HG03095 (cell line): ENCODE data around the gene CADM2.
"Not testable (repeated sequence)": the region's sequence is repeated elsewhere in the genome, so short reads cannot be mapped to it uniquely, and the experiment has no call there.

Source experiments
- ATAC-seq: cut with Tn5 transposase; IDR thresholded peaks from one replicate; pipeline ENCODE4 v1.9.1; 2021; ENCODE audit warnings: moderate library complexity; ENCODE audit not compliant: unreplicated experiment

CADM2 gene

GRCh38 chr3:85074003-85074402 lies 115.2 kb downstream of the CADM2 start:
- no peak for ATAC-seq

GRCh38 chr3:85075663-85076062 lies 116.9 kb downstream of the CADM2 start:
- no peak for ATAC-seq

DNA sequence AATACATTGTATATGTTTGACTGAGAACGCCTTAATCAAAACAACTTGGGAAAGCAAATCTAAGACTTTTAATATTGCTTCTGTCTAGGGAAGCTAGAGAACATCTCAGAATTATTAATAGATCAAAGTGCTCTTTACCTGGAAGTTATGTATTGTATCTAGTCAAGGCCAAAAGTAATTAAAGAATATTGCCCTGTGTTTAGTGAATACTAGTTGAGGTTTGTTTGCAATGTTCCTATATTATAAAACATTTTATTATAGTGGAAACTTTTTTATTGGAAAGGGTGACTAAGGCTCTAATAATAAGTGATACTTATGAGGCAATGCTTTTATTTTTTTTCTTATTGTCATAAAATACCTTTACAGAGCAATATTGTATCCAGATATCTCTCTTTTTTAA lies 118.2 kb downstream of the CADM2 start:
- no peak for ATAC-seq

DNA sequence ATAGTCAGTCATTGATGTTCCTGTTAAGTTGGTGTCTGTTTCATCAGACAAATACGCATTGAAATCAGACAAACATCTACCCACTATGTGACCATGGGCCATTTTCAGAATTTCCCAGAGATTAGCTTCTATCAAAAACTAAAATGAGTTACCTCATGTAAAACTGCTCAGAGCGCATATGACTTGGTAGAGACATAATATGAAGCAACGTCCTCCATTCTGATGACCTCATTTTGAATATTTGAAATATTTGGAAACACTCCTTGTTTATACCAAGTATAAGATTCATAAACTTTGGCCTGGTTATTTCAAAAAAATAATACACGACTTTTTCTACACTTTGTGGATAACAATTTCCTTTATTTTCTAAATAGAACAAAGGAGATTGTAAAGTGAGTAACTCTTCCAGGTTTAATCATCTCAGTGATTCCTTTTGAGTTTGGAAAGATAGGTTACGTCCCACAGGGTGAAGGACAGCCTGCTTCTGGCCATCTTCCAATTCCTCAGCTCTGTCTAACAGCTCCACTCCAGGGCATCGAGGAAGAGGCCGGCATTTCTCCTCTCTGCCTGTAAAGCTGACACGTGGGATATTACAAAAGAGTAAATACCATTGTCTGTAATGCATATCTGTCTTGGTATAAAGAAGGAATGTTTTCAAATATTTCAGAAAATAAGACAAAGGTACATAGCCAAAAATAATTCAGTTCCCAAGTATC lies 122.6 kb downstream of the CADM2 start:
- ATAC-seq, result no peak

GRCh38 chr3:85090495-85090894 lies 131.7 kb downstream of the CADM2 start:
- ATAC-seq, result no peak

DNA sequence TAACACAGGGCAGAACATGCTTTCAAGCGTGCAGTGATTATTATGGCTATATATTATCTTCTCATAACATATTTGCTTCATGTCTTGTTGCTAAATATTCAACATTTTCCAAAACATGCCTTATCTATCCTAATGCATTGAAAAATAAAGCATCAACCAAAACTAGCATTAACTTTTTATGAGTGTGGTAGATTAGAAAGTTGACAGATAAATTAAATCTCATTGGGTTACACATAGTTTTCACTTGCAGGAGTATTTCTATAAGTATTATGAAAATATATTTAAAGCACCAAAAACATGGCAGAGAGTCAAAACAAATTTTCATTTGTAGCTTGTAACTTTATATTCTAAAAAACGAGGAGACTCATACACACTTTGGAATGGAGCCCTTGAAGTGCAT lies 141.5 kb downstream of the CADM2 start:
- ATAC-seq, result no peak

DNA sequence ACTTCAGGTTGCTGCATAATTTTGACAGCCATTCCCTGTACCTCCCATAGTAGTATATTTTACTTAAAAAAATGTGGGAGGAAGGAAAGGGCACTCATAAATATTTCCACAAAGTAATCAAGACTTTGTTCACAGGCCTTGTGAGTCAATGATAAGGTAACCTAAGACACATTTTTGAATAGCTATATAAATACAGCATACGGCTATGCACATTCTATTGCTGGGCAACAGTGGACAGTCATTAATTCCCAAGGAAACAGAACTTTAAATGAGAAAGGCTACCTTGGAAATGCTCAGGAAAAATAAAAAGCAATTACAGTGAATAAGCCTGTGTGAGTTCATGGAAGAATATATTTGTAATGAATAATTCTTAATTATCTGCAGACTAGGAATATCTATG lies 144.0 kb downstream of the CADM2 start:
- ATAC-seq, result no peak

DNA sequence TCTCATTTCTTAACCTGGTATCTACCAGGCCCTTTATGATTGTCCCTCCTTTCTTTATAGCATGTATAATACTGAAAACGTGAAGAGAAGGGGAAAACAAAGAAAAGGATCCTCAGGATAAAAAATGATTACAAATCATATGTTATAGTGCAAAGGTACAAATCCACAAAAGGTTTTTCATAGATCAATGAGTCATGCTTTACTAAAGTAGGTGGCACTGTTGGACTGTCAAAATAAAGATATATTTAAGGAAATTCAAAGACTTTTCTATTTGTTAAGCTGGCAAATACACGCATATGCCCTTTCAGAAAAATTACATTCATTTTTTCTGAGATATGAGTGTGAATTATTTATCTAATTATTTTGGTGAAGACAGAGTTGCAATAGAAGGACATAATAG lies 151.6 kb downstream of the CADM2 start:
- no peak for ATAC-seq

- no peak for ATAC-seq
These were observed 162.1 kb downstream of the CADM2 start for GRCh38 chr3:85120879-85121278.

GRCh38 chr3:85132864-85133263 lies 174.1 kb downstream of the CADM2 start:
- ATAC-seq, result not testable (repeated sequence)

DNA sequence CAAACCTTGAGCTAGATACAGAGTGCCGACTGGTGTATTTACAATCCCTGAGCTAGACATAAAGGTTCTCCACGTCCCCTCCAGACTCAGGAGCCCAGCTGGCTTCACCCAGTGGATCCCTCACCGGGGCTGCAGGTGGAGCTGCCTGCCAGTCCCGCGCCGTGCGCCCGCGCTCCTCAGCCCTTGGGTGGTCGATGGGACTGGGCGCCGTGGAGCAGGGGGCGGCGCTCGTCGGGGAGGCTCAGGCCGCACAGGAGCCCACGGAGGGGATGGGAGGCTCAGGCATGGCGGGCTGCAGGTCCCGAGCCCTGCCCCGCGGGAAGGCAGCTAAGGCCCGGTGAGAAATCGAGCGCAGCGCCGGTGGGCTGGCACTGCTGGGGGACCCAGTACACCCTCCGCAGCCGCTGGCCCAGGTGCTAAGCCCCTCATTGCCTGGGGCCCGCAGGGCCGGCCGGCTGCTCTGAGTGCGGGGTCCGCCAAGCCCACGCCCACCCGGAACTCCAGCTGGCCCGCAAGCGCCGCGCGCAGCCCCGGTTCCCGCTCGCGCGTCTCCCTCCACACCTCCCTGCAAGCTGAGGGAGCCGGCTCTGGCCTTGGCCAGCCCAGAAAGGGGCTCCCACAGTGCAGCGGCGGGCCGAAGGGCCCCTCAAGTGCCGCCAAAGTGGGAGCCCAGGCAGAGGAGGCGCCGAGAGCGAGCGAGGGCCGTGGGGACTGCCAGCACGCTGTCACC lies 175.1 kb downstream of the CADM2 start:
- ATAC-seq, result not testable (repeated sequence)

GRCh38 chr3:85142626-85143025 lies 183.8 kb downstream of the CADM2 start:
- no peak for ATAC-seq

GRCh38 chr3:85148036-85148435 lies 189.2 kb downstream of the CADM2 start:
- ATAC-seq, result no peak

DNA sequence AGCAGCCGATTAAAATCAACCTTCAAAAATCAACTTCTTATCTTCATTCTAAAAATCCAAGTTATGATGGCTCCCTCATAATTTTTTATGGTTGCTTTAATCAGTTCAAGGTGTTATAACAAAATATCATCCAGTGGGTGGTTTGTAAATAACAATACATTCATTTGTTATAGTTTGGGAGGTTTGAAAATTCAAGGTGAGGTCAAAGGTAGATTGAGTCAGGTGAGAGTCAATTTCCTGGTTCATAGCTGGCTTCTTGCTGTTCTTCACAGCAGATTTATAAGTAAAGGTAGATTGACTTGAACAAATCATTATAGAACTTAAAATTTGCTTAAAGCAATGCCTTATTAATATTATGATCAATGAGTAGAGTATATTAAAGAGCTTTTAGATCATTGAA lies 192.8 kb downstream of the CADM2 start:
- no peak for ATAC-seq

DNA sequence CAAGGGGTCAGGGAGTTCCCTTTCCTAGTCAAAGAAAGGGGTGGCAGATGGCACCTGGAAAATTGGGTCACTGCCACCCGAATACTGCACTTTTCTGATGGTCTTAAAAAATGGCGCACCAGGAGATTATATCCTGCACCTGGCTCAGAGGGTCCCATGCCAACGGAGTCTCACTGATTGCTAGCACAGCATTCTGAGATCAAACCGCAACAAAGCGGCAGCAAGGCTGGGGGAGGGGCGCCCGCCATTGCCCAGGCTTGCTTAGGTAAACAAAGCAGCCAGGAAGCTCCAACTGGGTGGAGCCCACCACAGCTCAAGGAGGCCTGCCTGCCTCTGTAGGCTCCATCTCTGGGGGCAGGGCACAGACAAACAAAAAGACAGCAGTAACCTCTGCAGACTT lies 194.5 kb downstream of the CADM2 start:
- not testable (repeated sequence) for ATAC-seq

- no peak for ATAC-seq
These were observed 200.6 kb downstream of the CADM2 start for GRCh38 chr3:85159376-85159775.

DNA sequence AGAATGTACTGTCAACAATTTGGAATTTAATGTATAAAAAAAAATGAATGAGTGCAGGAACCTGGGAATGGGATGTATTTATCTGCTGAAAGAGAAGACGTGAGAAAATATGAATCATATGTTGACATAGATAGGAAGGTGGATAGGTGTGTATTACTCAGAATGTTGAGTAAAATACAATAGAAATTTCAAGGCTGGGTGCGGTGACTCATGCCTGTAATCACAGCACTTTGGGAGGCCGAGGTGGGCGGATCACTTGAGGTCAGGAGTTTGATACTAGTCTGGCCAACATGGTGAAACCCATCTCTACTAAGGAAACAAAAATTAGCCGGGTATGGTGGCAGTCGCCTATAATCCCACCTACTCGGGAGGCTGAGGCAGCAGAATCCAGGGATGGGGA lies 202.8 kb downstream of the CADM2 start:
- ATAC-seq, result no peak

GRCh38 chr3:85162905-85163304 lies 204.1 kb downstream of the CADM2 start:
- ATAC-seq, result no peak

GRCh38 chr3:85164436-85164835 lies 205.6 kb downstream of the CADM2 start:
- ATAC-seq, result no peak

GRCh38 chr3:85167576-85167975 lies 208.8 kb downstream of the CADM2 start:
- ATAC-seq, result no peak

GRCh38 chr3:85170646-85171045 lies 211.9 kb downstream of the CADM2 start:
- no peak for ATAC-seq

GRCh38 chr3:85171976-85172375 lies 213.2 kb downstream of the CADM2 start:
- ATAC-seq, result no peak

DNA sequence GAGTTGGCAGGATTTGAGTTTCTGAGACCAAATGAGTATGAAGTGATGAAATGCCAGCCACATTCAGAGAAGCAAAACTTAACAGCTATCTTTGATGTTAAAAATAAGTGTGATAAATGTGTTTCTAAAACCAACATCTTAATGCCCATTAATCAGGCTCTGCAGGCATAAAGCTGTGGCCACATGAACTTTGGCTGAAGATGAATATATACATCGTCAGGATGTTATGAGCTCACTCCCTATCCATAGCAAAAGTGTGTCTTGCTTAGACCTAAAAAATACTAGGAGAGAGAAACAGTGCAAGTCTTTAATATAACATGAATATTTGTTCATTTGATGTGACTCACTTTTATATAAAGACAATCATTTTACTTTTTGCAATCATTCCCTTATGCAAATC lies 218.0 kb downstream of the CADM2 start:
- ATAC-seq, result no peak
